Measurements from ENCODE around the gene MC4R.

The MC4R gene

DNA sequence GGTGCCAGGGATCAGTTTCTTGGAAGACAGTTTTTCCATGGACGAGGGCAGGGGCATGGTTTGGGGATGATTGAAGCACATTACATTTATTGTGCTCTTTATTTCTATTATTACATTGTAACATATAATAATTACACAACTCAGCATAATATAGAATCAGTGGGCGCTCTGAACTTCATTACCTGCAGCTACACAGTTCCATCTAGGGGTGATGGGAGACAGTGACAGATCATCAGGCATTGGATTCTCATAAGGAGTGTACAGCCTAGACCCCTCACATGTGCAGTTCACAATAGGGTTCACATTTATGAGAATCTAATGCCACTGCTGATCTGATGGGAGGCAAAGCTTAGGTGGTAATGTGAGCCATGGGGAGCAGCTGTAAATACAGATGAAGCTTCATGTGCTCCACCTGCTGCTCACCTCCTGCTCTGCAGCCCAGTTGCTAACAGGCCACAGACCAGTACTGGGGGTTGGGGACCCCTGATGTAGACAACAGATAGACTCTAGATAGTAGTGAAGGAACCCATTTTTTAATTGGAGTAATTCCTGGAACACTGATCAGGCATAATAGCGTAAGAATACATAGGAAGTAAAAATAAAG lies 41.5 kb upstream of the MC4R start:
- Histone ChIP-seq H3K4me3 (ENCODE audit: low read length) (no peak overlapping the region), H3K79me2 (ENCODE audit: low read length) (no peaks in the 10 kb centered on the region), H3K9ac (ENCODE audit: low read length) (no peak overlapping the region), H3K4me1 (ENCODE audit: low read length) (peaks cover 5% of the 10 kb centered on the region; the same call in 1 of the 2 replicates), H3K27ac (ENCODE audit: low read length) (no peak overlapping the region), H3K36me3 (replicated peaks; ENCODE audit: low read depth, low read length) (no peaks in the 10 kb centered on the region), H2AFZ (ENCODE audit: low read depth, low read length) (0 out of 2 replicates have a peak overlapping the region, but pooled peaks have one; percentile 4), H3K4me2 (ENCODE audit: low read length) (no peak overlapping the region), H3K27me3 (ENCODE audit: low read depth, low read length) (no peaks in the 10 kb centered on the region), H4K20me1 (ENCODE audit: insufficient read depth, low read length) (no peaks in the 10 kb centered on the region), H3K9me3 (ENCODE audit: insufficient read depth, low read length) (no peaks in the 10 kb centered on the region)
- TF ChIP-seq EZH2phosphoT487 (IDR thresholded peaks at IDR 0.05; ENCODE audit: low read depth) = no peak
- peak; percentile 99 for TF ChIP-seq CTCF (IDR thresholded peaks at IDR 0.05; ENCODE audit: low read depth, low read length)

DNA sequence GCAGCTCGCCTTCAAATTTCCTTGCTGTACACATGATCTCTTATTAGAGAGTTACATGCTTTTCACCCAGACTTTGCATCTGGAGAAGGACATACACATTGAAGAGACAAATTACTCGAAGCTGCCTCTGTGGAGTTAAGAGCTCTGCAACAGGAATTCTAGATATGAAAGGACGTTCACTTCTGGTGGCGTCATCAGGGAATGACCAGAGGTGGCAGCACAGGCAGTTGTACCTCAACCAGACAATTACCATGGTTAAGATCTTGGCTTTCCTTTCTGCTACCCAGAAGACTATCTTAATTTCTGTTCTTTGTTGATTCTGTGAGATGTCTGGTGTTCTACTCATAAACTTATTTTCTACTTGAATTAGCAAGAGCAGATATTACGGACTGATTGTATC lies 39.1 kb upstream of the MC4R start:
- Histone ChIP-seq H3K27me3 (ENCODE audit: low read depth, low read length) (peaks cover 3% of the 10 kb centered on the region; the same call in 1 of the 2 replicates), H3K9me3 (ENCODE audit: insufficient read depth, low read length) (no peaks in the 10 kb centered on the region), H3K4me2 (ENCODE audit: low read length) (peak overlapping the region; percentile 2), H3K36me3 (replicated peaks; ENCODE audit: low read depth, low read length) (no peaks in the 10 kb centered on the region), H3K9ac (ENCODE audit: low read length) (no peak overlapping the region), H4K20me1 (ENCODE audit: insufficient read depth, low read length) (no peaks in the 10 kb centered on the region), H3K4me3 (ENCODE audit: low read length) (no peak overlapping the region), H3K4me1 (ENCODE audit: low read length) (peaks cover 5% of the 10 kb centered on the region; the same call in 1 of the 2 replicates), H3K79me2 (ENCODE audit: low read length) (no peaks in the 10 kb centered on the region), H3K27ac (ENCODE audit: low read length) (no peak overlapping the region), H2AFZ (ENCODE audit: low read depth, low read length) (peak overlapping the region; percentile 5; the same call in 1 of the 2 replicates)
- no peak for TF ChIP-seq EZH2phosphoT487 (IDR thresholded peaks at IDR 0.05; ENCODE audit: low read depth)
- peak; percentile 67 for TF ChIP-seq CTCF (IDR thresholded peaks at IDR 0.05; ENCODE audit: low read depth, low read length)

DNA sequence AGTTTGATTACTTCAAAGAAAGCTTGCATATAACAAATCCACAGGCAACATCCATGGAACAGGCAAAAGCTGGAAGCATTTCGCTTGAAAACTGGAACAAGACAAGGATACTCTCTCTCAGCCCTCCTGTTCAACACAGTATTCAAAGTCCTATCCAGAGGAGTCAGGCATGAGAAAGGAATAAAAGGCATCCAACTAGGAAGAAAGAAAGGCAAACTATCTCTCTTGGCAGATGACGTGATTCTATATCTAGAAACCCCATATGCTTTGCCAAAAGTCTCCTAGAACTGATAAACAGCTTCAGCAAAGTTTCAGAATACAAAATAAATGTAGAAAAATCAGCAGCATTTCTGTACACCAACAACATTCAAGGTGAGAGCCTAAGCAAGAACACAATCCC lies 34.1 kb upstream of the MC4R start:
- TF ChIP-seq CTCF (IDR thresholded peaks at IDR 0.05; ENCODE audit: low read depth, low read length) (no peak), EZH2phosphoT487 (IDR thresholded peaks at IDR 0.05; ENCODE audit: low read depth) (no peak)
- H3K27ac ChIP-seq (ENCODE audit: low read length) = no peak overlapping the region
- no peak overlapping the region for H2AFZ ChIP-seq (ENCODE audit: low read depth, low read length)
- H3K36me3 ChIP-seq (replicated peaks; ENCODE audit: low read depth, low read length) = no peaks in the 10 kb centered on the region
- no peak overlapping the region for H3K4me3 ChIP-seq (ENCODE audit: low read length)
- no peak overlapping the region for H3K4me2 ChIP-seq (ENCODE audit: low read length)
- H3K27me3 ChIP-seq (ENCODE audit: low read depth, low read length) = peaks cover 10% of the 10 kb centered on the region
- no peaks in the 10 kb centered on the region for H3K9me3 ChIP-seq (ENCODE audit: insufficient read depth, low read length)
- H4K20me1 ChIP-seq (ENCODE audit: insufficient read depth, low read length) = no peaks in the 10 kb centered on the region
- H3K79me2 ChIP-seq (ENCODE audit: low read length) = no peaks in the 10 kb centered on the region
- no peak overlapping the region for H3K9ac ChIP-seq (ENCODE audit: low read length)
- peaks cover 8% of the 10 kb centered on the region for H3K4me1 ChIP-seq (ENCODE audit: low read length)

DNA sequence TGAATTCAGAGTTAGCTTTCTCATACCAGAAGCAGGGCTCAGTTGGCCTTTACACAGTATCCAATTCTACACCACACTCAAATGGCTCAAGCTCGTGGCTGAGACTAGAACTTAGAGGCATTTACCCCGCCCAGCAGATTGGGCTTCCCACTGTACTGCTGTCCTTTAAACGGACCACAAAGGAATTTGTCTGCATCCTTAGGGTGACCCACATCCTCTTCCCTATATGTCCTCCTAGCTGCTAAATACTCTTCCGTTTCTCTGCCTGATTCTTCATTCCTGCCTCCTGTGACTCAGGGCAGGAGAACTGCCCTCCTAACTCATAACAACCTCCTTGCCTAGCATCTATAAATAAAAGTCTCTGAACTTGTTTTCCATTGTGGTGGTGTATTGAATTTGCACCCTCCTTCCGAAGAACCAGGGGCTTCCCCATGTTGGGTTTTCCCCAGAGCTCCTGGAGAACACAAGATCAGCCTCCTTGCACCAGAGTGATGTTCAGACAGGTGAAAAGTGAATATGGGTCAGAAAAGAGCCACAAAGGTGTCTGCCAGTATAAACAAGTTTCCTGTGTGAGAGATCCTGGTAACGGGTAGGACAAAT lies 32.0 kb upstream of the MC4R start:
- Histone ChIP-seq H3K36me3 (replicated peaks; ENCODE audit: low read depth, low read length) (no peaks in the 10 kb centered on the region), H3K4me3 (ENCODE audit: low read length) (peak overlapping the region; percentile 33), H3K79me2 (ENCODE audit: low read length) (no peaks in the 10 kb centered on the region), H2AFZ (ENCODE audit: low read depth, low read length) (peak overlapping the region; percentile 30; the same call in 1 of the 2 replicates), H3K9ac (ENCODE audit: low read length) (no peak overlapping the region), H4K20me1 (ENCODE audit: insufficient read depth, low read length) (no peaks in the 10 kb centered on the region), H3K4me2 (ENCODE audit: low read length) (peak overlapping the region; percentile 46), H3K27me3 (ENCODE audit: low read depth, low read length) (peaks cover 10% of the 10 kb centered on the region), H3K27ac (ENCODE audit: low read length) (no peak overlapping the region), H3K9me3 (ENCODE audit: insufficient read depth, low read length) (no peaks in the 10 kb centered on the region), H3K4me1 (ENCODE audit: low read length) (peaks cover 8% of the 10 kb centered on the region)
- TF ChIP-seq EZH2phosphoT487 (IDR thresholded peaks at IDR 0.05; ENCODE audit: low read depth) = no peak
- no peak for TF ChIP-seq CTCF (IDR thresholded peaks at IDR 0.05; ENCODE audit: low read depth, low read length)
